ENCODE results near the gene RHBDD1.

The RHBDD1 gene, protein sequence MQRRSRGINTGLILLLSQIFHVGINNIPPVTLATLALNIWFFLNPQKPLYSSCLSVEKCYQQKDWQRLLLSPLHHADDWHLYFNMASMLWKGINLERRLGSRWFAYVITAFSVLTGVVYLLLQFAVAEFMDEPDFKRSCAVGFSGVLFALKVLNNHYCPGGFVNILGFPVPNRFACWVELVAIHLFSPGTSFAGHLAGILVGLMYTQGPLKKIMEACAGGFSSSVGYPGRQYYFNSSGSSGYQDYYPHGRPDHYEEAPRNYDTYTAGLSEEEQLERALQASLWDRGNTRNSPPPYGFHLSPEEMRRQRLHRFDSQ

GRCh38 chr2:226835796-226836547 is at the start of gene RHBDD1:
TSS of gene RHBDD1 (plus strand) at chr2:226836054. CDS start at chr2:226864694, 28,640 bp downstream.
- DNase-seq: peak; percentile 92

DNA sequence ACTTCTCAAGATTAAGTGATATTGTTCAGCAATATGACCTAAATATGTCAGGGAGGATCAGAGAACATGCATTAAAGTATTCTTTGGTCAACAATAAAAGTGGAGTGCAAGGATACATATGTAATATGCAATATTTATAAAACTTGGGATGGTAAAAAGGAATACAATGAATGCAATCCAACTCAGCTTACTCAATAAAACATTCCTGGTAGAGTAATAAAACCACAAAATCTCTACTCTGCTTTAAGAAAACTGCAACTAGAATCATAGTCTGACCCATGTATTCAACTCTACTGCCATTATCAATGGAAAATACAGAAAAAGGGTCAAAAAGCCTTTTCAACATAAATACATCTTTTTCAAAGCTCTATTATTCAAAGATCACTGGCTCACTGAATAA is 47.8 kb upstream of the RHBDD1 start:
- DNase-seq: no peak

DNA sequence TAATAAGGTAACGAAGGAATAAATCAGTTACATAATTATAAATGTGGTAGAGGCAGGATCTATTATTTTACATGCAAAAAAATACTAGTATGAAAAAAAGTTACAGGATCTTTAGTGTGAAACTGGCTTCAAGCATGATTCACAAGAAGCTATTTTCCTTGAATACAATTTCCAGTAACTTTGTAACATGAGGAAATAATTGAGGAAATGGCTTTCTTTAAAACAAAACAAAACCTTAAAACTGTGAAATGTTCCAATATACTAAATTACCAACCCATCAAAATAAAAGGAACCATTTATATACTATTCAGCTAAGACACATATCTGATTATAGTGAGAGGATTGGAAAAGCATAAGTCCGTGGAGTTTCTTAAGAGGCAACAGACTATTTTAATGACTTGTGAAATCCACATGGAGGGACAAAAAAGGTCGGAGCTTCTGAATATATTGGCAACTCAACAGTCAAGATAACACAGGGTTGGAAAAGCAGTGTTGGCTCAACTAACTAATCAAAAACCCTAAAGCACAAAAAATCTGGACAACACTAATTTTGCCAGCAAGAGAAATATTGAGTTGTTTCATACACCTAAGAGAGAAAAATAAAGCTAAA is 46.9 kb upstream of the RHBDD1 start:
- no peak for DNase-seq

- no peak for DNase-seq
These were observed 45.8 kb upstream of the RHBDD1 start for GRCh38 chr2:226790011-226790410.

- no peak for DNase-seq
These were observed 45.4 kb upstream of the RHBDD1 start for GRCh38 chr2:226790431-226790830.

DNA sequence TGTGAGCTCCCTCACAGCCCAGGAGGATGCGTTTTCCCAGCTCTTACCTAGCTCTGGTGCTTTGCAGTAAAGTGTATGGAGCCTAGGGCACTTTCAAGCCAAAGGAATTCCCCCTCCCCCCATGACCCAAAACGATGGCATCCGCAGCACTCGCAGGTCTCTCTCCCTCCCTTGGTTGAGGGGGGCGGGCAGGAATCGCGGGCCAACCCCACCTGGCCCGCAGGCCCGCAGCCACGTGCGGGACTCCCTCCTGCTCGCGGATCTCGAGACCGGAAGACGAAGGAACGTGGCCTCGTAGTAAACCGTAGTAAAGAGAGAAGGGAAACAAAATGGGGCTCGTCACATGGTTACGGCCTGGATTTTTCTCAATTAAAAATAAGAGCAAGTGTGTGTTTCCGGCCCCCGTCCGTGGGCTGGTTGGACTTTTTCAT is 44.8 kb upstream of the RHBDD1 start:
- DNase-seq: no peak

- peak; percentile 88 for DNase-seq
These were observed 44.3 kb upstream of the RHBDD1 start for GRCh38 chr2:226791487-226792081.

GRCh38 chr2:226792155-226792881 is 43.5 kb upstream of the RHBDD1 start:
- no peak for DNase-seq

DNA sequence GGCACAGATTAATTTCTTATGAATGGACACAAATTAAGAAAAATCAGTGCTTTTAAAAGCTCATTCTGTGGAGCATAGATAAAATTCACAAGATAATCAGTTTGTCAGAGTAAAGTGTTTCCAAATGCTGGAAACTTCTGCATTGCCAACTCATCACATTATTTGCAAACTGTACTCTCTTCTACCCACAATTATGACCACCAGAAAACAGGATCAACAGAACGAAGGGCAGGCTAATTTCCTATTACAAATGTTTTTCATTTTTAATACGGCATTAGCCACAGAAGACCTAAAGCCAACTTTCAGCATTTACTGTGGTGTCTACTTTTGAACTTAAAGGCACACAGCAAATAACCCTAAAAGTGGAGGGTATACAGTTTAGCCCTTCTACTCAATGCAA is 42.2 kb upstream of the RHBDD1 start:
- DNase-seq: no peak

DNA sequence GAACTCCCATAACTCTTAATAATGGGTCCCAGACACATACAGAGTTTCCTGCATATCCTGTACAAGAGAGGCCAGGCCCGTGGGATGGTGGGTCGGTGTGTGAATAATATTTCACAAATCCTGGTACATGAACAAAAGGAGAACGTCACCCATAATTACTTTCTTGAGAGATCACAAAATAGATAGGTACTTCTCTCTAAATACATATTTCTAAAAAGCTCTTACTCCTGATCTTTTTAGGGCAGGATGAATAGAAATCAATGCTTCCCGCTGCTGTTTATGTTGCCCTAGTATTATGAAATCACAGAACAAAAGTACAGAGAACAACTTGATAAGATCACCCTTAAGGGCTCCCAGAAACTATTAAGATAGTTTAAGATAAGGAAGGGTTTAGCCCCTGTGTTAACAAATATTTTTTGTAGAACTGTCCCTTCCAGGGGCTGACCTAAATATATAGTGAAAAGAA is 41.6 kb upstream of the RHBDD1 start:
- no peak for DNase-seq

GRCh38 chr2:226794751-226795171 is 41.1 kb upstream of the RHBDD1 start:
- DNase-seq: no peak

GRCh38 chr2:226795281-226796011 is 40.4 kb upstream of the RHBDD1 start:
- no peak for DNase-seq

GRCh38 chr2:226796012-226796839 is 39.6 kb upstream of the RHBDD1 start:
- DNase-seq: no peak

DNA sequence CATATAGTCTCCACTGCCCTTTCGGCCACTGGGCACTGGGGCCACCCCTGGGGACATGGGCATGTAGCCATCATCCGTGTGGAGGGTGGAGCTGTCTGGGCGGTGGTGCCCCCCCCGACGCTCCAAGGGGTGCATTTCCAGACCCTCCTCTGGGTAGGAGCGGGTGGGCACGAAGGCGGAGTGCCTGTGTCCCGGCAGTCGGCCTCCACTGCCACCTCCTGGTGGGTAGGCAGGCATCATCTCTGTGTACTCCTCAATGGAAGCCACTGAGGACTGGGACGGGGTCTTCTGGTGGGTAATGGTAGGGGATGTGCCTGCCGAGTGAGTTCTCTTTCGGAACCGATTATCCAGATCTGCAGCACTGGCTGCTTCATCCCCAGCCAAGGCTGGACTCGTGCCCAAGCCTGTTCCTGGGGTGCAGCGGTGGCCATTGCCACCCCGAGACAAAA is 39.0 kb upstream of the RHBDD1 start:
- DNase-seq: no peak

DNA sequence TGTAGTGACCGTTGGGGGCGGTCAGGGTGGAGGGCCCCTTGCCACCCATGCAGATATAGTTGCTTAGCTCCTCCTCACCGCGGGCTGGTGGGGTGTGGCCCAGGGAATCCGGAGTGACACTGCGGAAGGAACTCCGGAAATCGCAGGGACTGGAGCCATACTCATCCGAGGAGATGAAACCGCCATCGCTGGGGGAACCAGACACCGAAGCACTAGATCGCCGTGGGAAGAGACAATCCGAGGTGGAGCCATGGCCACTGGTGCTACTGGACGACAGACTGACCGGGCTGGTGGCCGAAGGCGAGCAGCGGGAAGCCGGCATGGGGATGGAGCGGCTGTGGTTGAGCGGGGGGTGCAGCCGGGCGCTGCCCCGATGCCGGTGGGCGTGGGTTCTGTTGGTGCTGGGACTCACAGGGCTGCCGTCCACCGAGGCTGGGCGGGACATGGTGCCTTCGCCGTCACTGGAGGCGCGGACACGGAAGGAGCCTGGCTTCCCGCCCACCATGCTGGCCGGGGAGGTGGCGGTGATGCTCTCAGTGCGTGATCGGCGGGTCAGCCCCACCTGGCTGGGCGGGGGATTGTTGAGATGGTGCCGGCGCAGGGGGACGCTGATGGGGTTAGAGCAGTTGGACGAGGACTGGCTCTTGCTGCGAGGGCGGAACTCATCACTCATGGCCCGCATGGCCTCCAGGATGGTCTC is 38.4 kb upstream of the RHBDD1 start:
- no peak for DNase-seq

- no peak for DNase-seq
These were observed 37.8 kb upstream of the RHBDD1 start for GRCh38 chr2:226797989-226798421.

- no peak for DNase-seq
These were observed 37.2 kb upstream of the RHBDD1 start for GRCh38 chr2:226798422-226799210.

DNA sequence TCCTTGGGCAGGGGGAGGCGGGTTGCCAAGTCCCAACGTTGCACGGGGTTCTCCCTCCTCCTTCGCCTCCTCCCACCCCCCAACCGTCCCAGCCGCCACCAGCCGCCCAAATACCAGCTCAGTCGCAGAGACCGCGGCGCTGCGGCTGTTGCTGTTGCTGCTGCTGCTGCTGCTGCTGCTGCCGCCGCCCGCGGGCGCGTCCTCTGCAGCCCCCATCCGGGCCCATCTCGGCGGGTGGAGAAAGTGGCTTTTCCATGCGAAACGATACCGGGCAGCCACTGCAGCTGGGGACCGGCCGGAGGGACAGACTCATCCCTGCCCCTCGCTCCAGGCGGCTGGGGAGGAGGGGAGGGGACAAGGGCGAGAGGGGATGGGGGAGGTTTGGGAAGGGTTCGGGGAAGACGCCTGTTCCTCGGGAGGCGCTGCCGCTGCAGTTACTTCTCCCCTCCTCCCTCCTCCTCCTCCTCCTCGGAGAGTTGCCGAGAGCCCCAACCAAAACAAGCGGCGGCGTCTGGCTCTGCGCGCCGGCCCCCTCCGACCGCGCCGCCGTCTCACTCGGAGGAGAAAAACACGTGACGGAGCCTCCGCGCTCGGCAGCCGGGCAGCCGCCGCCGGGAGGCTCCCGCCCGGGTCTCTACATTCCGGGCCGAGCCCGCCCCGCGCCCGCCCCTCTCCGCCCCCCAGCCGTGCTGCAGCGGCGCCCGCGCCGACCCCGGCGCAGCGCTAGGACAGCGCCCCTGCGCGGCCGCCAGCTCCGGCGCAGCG is 36.5 kb upstream of the RHBDD1 start, which contains the start of gene IRS1:
IRS1 (minus strand) TSS at position 610 of the 765 bp plus-strand sequence. CDS start 1,082 bp downstream, outside the sequence.
- DNase-seq: peak; percentile 47
